DMS153 treated with DMSO at 0.1 percent for 48 hours (cell line): Measurements from ENCODE around the gene KANSL1L.
"Not testable (repeated sequence)": the region's sequence is repeated elsewhere in the genome, so short reads cannot be mapped to it uniquely, and the experiment has no call there.

Experiments
- DNase-seq: peaks from one replicate; lab custom pipeline; 2025; ENCODE audit not compliant: unreplicated experiment; lab: John Stamatoyannopoulos, UW

KANSL1L gene

GRCh38 chr2:210179351-210179990 is 8.3 kb upstream of the KANSL1L start:
- no peak for DNase-seq

GRCh38 chr2:210177769-210178168 is 6.6 kb upstream of the KANSL1L start:
- DNase-seq: no peak

GRCh38 chr2:210177115-210177514 is 5.9 kb upstream of the KANSL1L start:
- not testable (repeated sequence) for DNase-seq

DNA sequence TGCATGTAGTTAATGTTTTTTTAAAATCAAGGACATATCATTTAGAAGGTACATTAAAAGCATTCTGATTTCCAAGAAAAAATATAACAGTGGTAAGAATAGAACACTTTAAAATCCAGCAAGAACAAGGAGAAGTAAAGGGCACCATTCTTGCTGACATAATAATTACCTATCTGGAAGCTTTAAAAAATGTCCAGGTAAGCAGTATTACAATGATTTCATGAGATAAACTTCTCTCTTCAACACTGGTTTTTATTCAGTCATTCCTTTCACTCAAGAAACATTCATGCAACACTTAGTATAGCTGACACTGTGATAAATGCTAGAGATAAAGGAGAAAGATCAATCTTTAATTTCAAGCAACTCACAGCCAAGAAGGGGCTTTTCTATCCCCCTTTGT is 2.9 kb upstream of the KANSL1L start:
- DNase-seq: no peak

DNA sequence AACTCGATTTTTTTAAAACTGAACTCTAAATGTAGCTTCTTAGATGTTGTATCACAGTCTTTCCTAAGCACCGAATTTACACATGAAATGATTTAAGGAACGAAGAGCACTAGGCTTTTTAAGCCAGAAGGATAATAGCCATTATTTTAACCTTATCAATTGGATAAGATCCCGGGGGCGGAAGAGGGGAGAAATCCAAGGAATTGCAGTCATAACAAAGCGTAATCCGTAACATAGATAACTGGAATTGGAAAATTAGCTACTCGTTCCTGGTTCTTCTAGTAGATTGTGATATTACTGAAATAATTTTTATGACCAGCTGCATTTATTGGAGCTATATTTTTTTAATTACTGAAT is 988 bp upstream of the KANSL1L start:
- no peak for DNase-seq

DNA sequence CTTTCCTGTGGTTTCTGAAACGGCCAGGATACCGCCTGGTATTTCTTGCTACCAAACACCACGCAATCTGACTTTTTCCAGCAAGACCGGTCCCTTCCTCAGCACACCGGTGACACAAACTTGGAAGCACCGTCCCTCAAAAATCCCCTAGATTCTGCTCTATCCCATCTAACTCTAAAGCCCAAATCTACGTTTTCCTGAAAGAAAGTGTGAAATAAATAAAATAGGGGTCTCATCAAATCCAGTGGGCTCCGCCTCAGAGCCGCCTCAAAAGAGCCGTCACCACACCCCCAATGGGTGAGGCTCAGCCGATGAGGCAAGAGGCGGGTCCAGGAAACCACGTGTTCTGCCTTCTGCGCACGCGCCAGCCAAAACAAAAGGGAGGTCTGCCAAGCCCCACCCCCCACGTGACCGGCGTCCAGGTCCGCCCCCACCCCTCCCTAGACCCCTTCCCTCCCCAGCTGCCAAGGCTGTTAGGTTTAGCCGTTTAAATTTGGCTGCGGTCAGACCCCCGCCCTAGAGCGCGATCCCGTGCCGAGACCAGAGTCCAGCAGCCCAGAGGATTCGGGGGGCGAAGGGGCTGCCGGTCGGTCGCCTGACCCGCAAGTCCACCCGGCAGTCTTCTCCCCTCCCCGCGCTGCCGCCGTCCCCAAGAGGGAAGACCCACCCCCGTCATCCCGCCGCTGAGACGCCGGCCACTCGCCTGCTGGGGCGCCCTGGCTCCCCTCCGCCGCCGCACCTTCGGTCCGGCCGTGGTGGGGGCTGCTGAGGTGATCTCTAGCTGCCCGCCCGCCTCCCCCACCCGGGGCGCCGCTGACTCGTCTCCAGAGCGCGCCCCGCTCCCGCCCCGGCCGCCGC is 534 bp downstream of the KANSL1L start:
- peak; percentile 86 for DNase-seq

GRCh38 chr2:210170196-210170445 is 1.1 kb downstream of the KANSL1L start:
- DNase-seq: no peak

DNA sequence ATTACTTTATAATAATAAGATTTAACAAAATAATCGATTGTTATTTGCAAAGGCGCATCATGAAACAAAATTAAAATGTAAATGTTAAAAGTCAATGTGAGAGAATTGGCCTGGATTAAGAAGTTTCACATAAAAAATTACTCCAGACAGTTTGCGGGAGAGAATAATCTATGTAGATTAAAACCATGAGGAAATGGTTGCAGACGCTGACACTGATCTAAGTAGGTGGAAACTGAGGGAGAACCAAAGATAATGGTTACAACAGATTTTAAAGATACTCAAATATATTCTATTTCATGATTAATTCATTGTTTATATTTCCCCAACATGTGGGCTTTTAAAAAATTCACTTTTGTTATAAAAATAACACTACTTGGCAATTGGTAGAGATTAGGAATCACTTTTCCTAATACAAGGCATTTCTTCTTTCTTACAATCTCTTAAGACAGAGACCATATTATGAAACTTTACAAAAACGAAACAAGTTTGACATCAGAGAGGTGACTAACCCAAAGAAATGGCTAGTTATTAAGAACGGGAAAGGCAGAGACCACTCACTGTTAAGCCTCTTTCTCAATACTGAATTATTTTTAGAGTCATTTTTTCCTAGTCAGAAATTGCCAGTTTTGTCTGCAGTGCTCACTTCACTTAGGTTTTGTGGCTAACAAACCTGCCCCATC is 1.6 kb downstream of the KANSL1L start:
- DNase-seq: no peak

DNA sequence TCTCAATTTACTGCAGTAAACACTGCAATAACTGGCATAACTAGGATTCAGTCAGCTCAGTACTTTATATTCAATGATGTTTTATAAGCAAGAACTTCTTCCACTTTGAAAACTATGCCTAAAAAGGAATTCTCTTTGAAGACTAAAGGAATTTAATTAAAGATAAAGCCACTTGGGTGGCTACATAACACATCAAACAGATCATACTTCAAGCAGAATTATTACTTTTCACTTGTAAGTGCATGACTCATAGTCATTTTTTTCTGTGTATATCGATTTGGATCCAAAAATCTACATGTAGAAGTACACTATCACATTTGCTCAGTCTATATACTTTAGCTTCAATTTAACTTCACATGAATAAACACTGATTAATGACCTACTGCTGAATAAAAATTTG is 4.0 kb downstream of the KANSL1L start:
- DNase-seq: no peak

DNA sequence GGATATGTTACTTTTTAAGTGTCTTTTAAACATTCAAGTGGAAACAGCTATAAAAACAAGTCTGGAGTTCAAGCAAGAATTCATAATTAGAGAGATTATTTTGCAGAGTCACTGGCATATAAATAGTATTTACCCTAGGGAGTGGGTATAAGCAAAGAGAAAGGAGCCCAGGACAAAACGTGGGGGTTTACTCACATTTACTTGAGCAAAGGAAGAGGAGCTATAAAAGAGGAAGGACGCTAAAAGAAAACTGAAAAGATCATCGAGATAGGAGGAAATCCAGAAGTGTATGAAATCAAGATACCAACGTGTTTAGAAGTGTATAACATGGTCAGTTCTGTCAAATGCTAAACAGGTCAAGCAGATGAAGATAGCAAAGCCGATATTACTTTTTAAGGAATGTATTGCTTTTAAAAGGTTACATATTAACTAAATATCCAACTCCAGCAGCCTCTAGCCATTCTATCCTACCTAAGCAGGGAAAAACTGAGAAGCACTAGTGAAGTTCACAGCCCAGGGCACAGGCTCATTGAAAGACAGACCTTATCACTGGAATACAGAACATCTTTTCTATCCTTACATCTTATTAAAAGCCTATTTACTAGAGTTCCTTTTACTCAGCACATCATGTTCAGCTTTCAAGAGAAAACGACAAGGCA is 8.6 kb downstream of the KANSL1L start:
- DNase-seq: no peak

GRCh38 chr2:210159059-210159458 is 12.2 kb downstream of the KANSL1L start:
- no peak for DNase-seq

- no peak for DNase-seq
These were observed 13.0 kb downstream of the KANSL1L start for GRCh38 chr2:210158236-210158635.

- no peak for DNase-seq
These were observed 13.7 kb downstream of the KANSL1L start for GRCh38 chr2:210157526-210157925.

DNA sequence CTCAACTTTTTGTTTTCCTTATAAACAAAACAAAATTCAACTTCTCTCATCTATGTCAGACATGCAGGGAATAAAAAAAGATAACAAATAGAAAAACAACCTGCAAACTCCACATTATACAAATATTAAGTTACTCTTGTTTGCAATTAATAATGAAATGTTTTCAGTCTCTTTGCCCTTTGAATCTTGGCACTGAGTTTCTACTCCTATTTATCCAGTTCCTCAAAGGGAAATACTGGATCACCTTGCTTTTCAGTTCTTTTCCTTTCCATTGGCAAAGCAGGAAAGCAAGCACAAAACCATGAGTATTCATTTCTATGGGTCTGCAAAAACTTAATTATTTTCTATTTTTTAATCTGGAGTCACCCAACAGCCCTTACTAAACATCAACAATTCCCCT is 23.6 kb downstream of the KANSL1L start:
- no peak for DNase-seq

GRCh38 chr2:210132239-210132638 is 39.0 kb downstream of the KANSL1L start:
- no peak for DNase-seq

- DNase-seq: no peak
These were observed 42.2 kb downstream of the KANSL1L start for GRCh38 chr2:210128961-210129360.

- DNase-seq: no peak
These were observed 57.5 kb downstream of the KANSL1L start for GRCh38 chr2:210113614-210114235.

DNA sequence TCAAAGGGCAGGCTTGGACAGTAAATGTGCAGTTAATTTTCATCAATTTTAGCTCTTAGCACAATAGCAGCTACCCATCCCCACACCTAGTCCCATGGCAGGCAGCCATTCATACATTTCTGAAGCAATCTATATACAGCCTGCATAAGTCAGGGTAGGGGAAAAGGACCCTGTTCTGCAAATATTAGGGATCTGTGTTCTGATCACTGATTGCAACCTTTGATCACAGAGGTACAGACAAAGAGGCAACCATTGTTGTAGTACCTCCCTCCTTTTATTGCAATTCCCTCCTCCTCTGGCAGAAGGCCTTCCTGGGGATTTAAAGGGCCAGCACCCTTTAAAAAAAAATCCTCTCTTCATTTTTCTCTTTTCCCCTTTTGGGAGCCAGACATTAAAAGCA is 58.3 kb downstream of the KANSL1L start:
- no peak for DNase-seq

DNA sequence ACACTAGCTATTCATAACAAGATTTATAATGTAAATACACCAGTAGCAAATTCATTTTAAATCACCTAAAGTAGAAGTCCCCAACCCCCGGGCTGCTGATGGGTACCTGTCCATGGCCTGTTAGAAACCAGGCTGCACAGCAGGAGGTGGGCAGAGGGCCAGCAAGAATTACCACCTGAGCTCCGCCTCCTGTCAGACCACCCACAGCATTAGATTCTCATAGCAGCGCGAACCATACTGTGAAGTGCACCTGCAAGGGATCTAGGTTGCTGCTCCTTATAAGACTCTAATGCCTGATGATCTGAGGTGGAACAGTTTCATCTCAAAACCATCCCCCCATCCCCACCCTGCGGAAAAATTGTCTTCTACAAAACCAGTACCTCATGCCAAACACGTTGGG is 71.3 kb downstream of the KANSL1L start:
- DNase-seq: no peak

- no peak for DNase-seq
These were observed 76.4 kb downstream of the KANSL1L start for GRCh38 chr2:210094787-210095186.

DNA sequence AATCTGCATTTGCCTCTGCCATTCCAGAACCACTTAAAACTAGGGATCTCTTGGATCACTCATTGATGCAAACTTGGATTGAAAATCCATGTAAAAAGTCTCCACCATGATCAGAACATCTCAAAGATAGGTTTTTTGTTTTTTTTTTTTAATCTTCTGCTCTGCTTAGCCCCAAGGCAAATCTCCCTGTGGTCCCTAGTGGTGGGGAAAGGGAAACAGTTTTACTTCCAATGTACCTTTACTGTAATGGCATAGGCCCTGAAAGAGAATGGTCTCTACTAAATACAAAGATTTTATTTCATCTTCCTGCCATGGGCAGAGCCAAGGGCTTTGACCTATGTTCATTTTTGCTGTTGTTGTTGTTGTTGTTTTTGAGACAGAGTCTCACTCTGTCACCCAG is 78.4 kb downstream of the KANSL1L start:
- DNase-seq: no peak
